Neural cell (in vitro differentiated cells): ENCODE measurements around the gene GALK1.
A peak's percentile ranks its signal among the peaks of the same experiment; 100 is the strongest.

Source experiments
- EP300 ChIP-seq: fragments of 450-650 bp; conservative IDR thresholded peaks from 2 replicates; pipeline ENCODE4 v1.6.1; 2014; ENCODE audit warnings: antibody characterized with exemption, mild to moderate bottlenecking, moderate library complexity; ENCODE audit not compliant: poor library complexity, severe bottlenecking
- EZH2 ChIP-seq: fragments of 200-600, 300-800 bp; shearing (Covaris generic), sonication (generic); IDR thresholded peaks from 2 replicates; pipeline ENCODE4 v1.6.1; 2014; ENCODE audit warnings: antibody characterized with exemption, low read length, borderline replicate concordance, mild to moderate bottlenecking; ENCODE audit not compliant: insufficient read depth, poor library complexity, severe bottlenecking
- MXI1 ChIP-seq: fragments of 450-650 bp; conservative IDR thresholded peaks from 2 replicates; pipeline ENCODE4 v1.6.1; 2014; ENCODE audit warnings: antibody characterized with exemption, mild to moderate bottlenecking; ENCODE audit not compliant: poor library complexity, severe bottlenecking
- RAD21 ChIP-seq: fragments of 450-650 bp; conservative IDR thresholded peaks from 2 replicates; pipeline ENCODE4 v1.6.1; 2014; ENCODE audit warnings: antibody characterized with exemption, mild to moderate bottlenecking, moderate library complexity
- TF ChIP-seq, protein P1 (sequence below): fragments of 450-650 bp; IDR thresholded peaks from 2 replicates; pipeline ENCODE4 v1.5.1; 2014; ENCODE audit warnings: antibody characterized with exemption, mild to moderate bottlenecking, moderate library complexity; ENCODE audit not compliant: poor library complexity, severe bottlenecking

DNA sequence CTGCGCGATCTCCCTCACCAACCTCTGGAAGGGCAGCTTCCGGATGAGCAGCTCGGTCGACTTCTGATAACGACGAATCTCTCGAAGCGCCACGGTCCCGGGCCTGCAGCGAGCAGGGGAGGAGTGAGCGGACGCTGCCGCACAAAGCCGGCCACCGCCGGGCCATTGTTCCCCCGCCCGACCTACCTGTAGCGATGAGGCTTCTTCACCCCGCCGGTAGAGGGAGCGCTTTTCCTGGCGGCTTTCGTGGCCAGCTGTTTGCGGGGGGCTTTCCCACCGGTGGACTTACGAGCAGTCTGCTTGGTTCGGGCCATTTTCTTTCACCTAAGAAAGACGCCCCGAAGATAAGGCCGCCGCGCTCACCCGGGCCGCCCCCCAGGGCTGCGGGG lies 13.9 kb upstream of the GALK1 start:
- TF ChIP-seq, protein P1, sequence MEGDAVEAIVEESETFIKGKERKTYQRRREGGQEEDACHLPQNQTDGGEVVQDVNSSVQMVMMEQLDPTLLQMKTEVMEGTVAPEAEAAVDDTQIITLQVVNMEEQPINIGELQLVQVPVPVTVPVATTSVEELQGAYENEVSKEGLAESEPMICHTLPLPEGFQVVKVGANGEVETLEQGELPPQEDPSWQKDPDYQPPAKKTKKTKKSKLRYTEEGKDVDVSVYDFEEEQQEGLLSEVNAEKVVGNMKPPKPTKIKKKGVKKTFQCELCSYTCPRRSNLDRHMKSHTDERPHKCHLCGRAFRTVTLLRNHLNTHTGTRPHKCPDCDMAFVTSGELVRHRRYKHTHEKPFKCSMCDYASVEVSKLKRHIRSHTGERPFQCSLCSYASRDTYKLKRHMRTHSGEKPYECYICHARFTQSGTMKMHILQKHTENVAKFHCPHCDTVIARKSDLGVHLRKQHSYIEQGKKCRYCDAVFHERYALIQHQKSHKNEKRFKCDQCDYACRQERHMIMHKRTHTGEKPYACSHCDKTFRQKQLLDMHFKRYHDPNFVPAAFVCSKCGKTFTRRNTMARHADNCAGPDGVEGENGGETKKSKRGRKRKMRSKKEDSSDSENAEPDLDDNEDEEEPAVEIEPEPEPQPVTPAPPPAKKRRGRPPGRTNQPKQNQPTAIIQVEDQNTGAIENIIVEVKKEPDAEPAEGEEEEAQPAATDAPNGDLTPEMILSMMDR: peak; percentile 63
- no peak for TF ChIP-seq EZH2
- TF ChIP-seq MXI1: no peak
- TF ChIP-seq RAD21: no peak
- no peak for TF ChIP-seq EP300
